SU-DHL-6 (cell line): ENCODE measurements around the gene FOXM1.

Experiments
- H2AFZ ChIP-seq: fragments of 200-600 bp; sonication (generic); 2 replicates; pipeline ENCODE4 v1.6.1; 2014; ENCODE audit warnings: low read depth, mild to moderate bottlenecking, moderate library complexity, mixed read lengths, antibody characterized with exemption, low read length; ENCODE audit not compliant: severe bottlenecking
- H3F3A ChIP-seq: fragments of 200-600 bp; shearing (Covaris generic); 2 replicates; pipeline ENCODE4 v1.6.0; 2016; ENCODE audit warnings: antibody characterized with exemption, mild to moderate bottlenecking; ENCODE audit not compliant: insufficient read depth
- H3K27ac ChIP-seq: fragments of 200-600 bp; sonication (generic); 2 replicates; pipeline ENCODE4 v1.5.1; 2016; ENCODE audit warnings: low read depth, mild to moderate bottlenecking, low read length, moderate library complexity, mixed read lengths
- H3K27me3 ChIP-seq: fragments of 200-600 bp; sonication (generic), shearing (Covaris generic); 2 replicates; pipeline ENCODE4 v1.6.0; 2014; ENCODE audit warnings: mild to moderate bottlenecking, low read length
- H3K36me3 ChIP-seq: fragments of 200-600 bp; sonication (generic); 2 replicates; pipeline ENCODE4 v1.6.1; 2014; ENCODE audit warnings: mild to moderate bottlenecking, low read length, mixed read lengths
- H3K4me2 ChIP-seq: fragments of 300-600, 200-600 bp; shearing (Covaris generic), sonication (generic); 2 replicates; pipeline ENCODE4 v1.6.0; 2014; ENCODE audit warnings: low read length, low read depth, mild to moderate bottlenecking; ENCODE audit not compliant: poor library complexity, severe bottlenecking
- H3K4me3 ChIP-seq: fragments of 200-600 bp; sonication (generic); 2 replicates; pipeline ENCODE4 v1.5.1; 2014; ENCODE audit warnings: antibody characterized with exemption, low read length, mild to moderate bottlenecking, mixed read lengths; ENCODE audit not compliant: insufficient read depth, poor library complexity, severe bottlenecking
- H3K79me2 ChIP-seq: fragments of 200-600 bp; sonication (generic); 2 replicates; pipeline ENCODE4 v1.6.1; 2014; ENCODE audit warnings: mild to moderate bottlenecking, low read length, moderate library complexity; ENCODE audit not compliant: insufficient read depth
- H3K9ac ChIP-seq: fragments of 200-600 bp; sonication (generic); 2 replicates; pipeline ENCODE4 v1.7.0; 2014; ENCODE audit warnings: mild to moderate bottlenecking, low read length
- H3K9me2 ChIP-seq: fragments of 200-600 bp; sonication (generic); replicated peaks from 2 replicates; pipeline ENCODE4 v1.6.1; 2014; ENCODE audit warnings: low read length; ENCODE audit not compliant: insufficient read depth
- H3K9me3 ChIP-seq: fragments of 200-600 bp; sonication (generic); 2 replicates; pipeline ENCODE4 v1.6.1; 2014; ENCODE audit warnings: low read length, mixed read lengths; ENCODE audit not compliant: insufficient read depth
- H4K20me1 ChIP-seq: fragments of 200-600 bp; sonication (generic); 2 replicates; pipeline ENCODE4 v1.6.1; 2014; ENCODE audit warnings: low read depth, mild to moderate bottlenecking, antibody characterized with exemption, low read length, moderate library complexity, mixed read lengths
- EZH2phosphoT487 ChIP-seq: fragments of 200-600 bp; sonication (generic), shearing (Covaris generic); conservative IDR thresholded peaks from 2 replicates; pipeline ENCODE4 v1.6.1; 2018; ENCODE audit warnings: mild to moderate bottlenecking, antibody characterized with exemption, low read length, moderate library complexity, mixed read lengths
- TF ChIP-seq, protein P1 (sequence below): fragments of 200-600 bp; sonication (generic); IDR thresholded peaks from one replicate; pipeline ENCODE4 v1.5.1; 2017; ENCODE audit warnings: antibody characterized with exemption, mild to moderate bottlenecking, low read length, moderate library complexity; ENCODE audit not compliant: insufficient read depth, poor library complexity, severe bottlenecking

Gene FOXM1

DNA sequence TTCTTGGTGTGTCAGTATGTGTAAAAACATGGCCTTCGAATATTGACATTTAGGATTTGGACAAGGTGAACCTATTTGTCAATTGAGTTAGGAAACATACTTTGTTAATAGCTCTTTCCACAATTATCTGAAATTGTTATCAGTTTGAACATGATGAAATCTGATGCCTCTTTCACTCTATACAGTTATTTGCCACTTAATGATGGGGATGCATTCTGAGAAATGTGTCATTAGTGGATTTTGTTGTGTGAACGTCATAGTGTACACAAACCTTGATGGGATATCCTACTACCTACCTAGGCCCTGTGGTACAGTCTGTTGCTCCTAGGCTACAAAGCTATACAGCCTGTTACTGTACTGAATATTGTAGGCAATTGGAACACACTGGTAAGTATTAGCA lies 18.5 kb upstream of the FOXM1 start:
- Histone ChIP-seq H3F3A (peaks cover 4% of the 10 kb centered on the region; the same call in 1 of the 2 replicates), H3K27me3 (no peaks in the 10 kb centered on the region), H3K4me3 (no peak overlapping the region), H2AFZ (no peak overlapping the region), H3K9me2 (no peaks in the 10 kb centered on the region), H3K27ac (no peak overlapping the region), H3K79me2 (no peaks in the 10 kb centered on the region; the same call in 1 of the 2 replicates), H3K4me2 (no peak overlapping the region), H3K9me3 (no peaks in the 10 kb centered on the region), H4K20me1 (no peaks in the 10 kb centered on the region), H3K36me3 (no peaks in the 10 kb centered on the region), H3K9ac (no peak overlapping the region)
- TF ChIP-seq, protein P1, sequence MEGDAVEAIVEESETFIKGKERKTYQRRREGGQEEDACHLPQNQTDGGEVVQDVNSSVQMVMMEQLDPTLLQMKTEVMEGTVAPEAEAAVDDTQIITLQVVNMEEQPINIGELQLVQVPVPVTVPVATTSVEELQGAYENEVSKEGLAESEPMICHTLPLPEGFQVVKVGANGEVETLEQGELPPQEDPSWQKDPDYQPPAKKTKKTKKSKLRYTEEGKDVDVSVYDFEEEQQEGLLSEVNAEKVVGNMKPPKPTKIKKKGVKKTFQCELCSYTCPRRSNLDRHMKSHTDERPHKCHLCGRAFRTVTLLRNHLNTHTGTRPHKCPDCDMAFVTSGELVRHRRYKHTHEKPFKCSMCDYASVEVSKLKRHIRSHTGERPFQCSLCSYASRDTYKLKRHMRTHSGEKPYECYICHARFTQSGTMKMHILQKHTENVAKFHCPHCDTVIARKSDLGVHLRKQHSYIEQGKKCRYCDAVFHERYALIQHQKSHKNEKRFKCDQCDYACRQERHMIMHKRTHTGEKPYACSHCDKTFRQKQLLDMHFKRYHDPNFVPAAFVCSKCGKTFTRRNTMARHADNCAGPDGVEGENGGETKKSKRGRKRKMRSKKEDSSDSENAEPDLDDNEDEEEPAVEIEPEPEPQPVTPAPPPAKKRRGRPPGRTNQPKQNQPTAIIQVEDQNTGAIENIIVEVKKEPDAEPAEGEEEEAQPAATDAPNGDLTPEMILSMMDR = no peak
- no peak for TF ChIP-seq EZH2phosphoT487

DNA sequence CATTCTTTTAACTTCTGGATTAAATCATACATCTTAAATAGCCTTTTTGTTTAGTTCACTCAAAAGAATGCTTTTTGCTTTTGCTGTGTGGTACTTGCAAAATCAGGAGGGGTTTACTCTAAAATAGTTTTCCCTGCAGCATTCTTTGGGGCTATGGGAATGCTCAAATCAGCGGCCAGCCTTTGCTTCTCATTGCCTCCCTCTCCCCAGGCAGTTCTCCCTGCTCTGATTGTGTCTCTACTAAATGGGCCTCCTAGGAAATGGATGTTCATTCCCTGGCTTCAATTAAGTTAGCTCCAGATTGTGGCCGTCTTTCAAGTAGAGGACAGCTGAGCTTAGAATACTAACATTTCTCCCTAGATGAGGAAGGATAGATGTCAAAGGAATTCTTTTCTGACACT lies 18.1 kb upstream of the FOXM1 start:
- Histone ChIP-seq H3K9me2 (no peaks in the 10 kb centered on the region), H3K36me3 (no peaks in the 10 kb centered on the region), H3K9ac (no peak overlapping the region), H3K79me2 (no peaks in the 10 kb centered on the region; the same call in 1 of the 2 replicates), H3K27ac (no peak overlapping the region), H3K4me3 (no peak overlapping the region), H3K4me2 (no peak overlapping the region), H2AFZ (no peak overlapping the region), H4K20me1 (no peaks in the 10 kb centered on the region), H3F3A (peaks cover 6% of the 10 kb centered on the region; the same call in 1 of the 2 replicates), H3K27me3 (no peaks in the 10 kb centered on the region), H3K9me3 (no peaks in the 10 kb centered on the region)
- TF ChIP-seq, protein P1 = no peak
- no peak for TF ChIP-seq EZH2phosphoT487

DNA sequence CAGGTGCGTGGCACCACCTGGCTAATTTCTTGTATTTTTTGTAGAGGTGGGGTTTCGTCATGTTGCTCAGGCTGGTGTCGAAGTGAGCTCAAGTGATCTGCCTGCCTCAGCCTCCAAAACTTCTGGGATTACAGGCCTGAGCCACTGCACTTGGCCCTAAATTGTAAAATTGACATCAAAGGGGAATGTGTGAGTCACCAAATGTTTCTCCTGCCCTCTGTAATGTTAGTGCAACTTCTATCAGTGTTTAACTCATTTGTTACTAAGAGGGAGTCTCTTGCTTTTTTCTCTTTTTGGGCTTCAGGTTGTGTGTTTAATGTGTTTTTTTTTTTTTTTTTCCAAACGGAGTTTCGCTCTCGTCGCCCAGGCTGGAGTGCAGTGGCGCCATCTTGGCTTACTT lies 16.0 kb upstream of the FOXM1 start:
- Histone ChIP-seq H3F3A (peaks cover 23% of the 10 kb centered on the region), H3K9me3 (no peaks in the 10 kb centered on the region), H2AFZ (no peak overlapping the region), H3K9ac (no peak overlapping the region), H3K79me2 (no peaks in the 10 kb centered on the region; the same call in 1 of the 2 replicates), H3K27me3 (no peaks in the 10 kb centered on the region), H3K27ac (no peak overlapping the region), H4K20me1 (no peaks in the 10 kb centered on the region), H3K36me3 (no peaks in the 10 kb centered on the region), H3K9me2 (no peaks in the 10 kb centered on the region), H3K4me3 (no peak overlapping the region), H3K4me2 (no peak overlapping the region)
- TF ChIP-seq, protein P1 = no peak
- no peak for TF ChIP-seq EZH2phosphoT487
